K562 (cell line): Measurements from ENCODE around the gene MIB2. TPM values are rescaled to one million over a fixed set of nuclear protein-coding genes. Genes with fewer than 3 reads are reported as not detected.

Source experiments
- ATF1 ChIP-seq, 2 experiments: fragments of 450-650 bp in 1 of 2; IDR thresholded peaks; 2 replicates each; pipeline ENCODE4 v1.6.1; 2016; ENCODE audit warnings: missing compliant biosample characterization in 1 of 2, missing genetic modification characterization in 1 of 2
- BMI1 ChIP-seq: fragments of 150-350 bp; IDR thresholded peaks from 2 replicates; pipeline ENCODE4 v1.6.1; 2014; ENCODE audit warnings: low read length
- DIDO1 ChIP-seq: fragments of 450-650 bp; IDR thresholded peaks from 2 replicates; pipeline ENCODE4 v1.6.1; 2016; ENCODE audit warnings: low read depth, missing biosample characterization, missing genetic modification characterization
- GATAD2B ChIP-seq: fragments of 450-650 bp; IDR thresholded peaks from 2 replicates; pipeline ENCODE4 v1.6.1; 2017; ENCODE audit warnings: mild to moderate bottlenecking, borderline replicate concordance
- HEY1 ChIP-seq: fragments of 250-450 bp; sonication (Bioruptor Pico); IDR thresholded peaks from 2 replicates; pipeline ENCODE4 v1.5.0; 2020; ENCODE audit warnings: mild to moderate bottlenecking, moderate library complexity, borderline replicate concordance
- MCM2 ChIP-seq: fragments of 450-650 bp; IDR thresholded peaks from 2 replicates; pipeline ENCODE4 v1.6.1; 2017; ENCODE audit warnings: low read depth, mild to moderate bottlenecking
- MEF2A ChIP-seq: IDR thresholded peaks from 2 replicates; pipeline ENCODE4 v1.6.1; 2011; ENCODE audit warnings: low read depth, mild to moderate bottlenecking, low read length, moderate library complexity; ENCODE audit not compliant: control insufficient read depth
- NBN ChIP-seq: fragments of 450-650 bp; IDR thresholded peaks from 2 replicates; pipeline ENCODE4 v1.6.1; 2016; ENCODE audit warnings: low read depth, mild to moderate bottlenecking
- NFE2L1 ChIP-seq: fragments of 450-650 bp; IDR thresholded peaks from 2 replicates; pipeline ENCODE4 v1.6.1; 2016; ENCODE audit warnings: missing genetic modification characterization, low read depth, mild to moderate bottlenecking, missing compliant biosample characterization, moderate library complexity, borderline replicate concordance
- POLR3G ChIP-seq: IDR thresholded peaks from 2 replicates; pipeline ENCODE4 v1.6.1; 2011; ENCODE audit not compliant: insufficient read length, insufficient replicate concordance; ENCODE audit errors: extremely low read depth
- RFX5 ChIP-seq: IDR thresholded peaks from 2 replicates; pipeline ENCODE4 v1.6.1; 2011; ENCODE audit warnings: low read depth, mild to moderate bottlenecking, improper control_type of control experiment, low read length
- SNIP1 ChIP-seq: fragments of 450-650 bp; IDR thresholded peaks from 2 replicates; pipeline ENCODE4 v1.7.1; 2017; ENCODE audit warnings: low read depth, mild to moderate bottlenecking
- STAT5B ChIP-seq: fragments of 250-450 bp; sonication (Bioruptor Pico); IDR thresholded peaks from 2 replicates; pipeline ENCODE4 v1.8.0; 2021; ENCODE audit warnings: mild to moderate bottlenecking, inconsistent platforms
- TEAD4 ChIP-seq, 2 experiments: sonication (generic) in 1 of 2; formaldehyde crosslinking in 1 of 2; IDR thresholded peaks; 2 replicates each; pipeline versions ENCODE4 v1.6.1 to v1.8.0; 2012 to 2022; ENCODE audit warnings: borderline replicate concordance in 1 of 2, inconsistent platforms in 1 of 2, low read length in 1 of 2, mild to moderate bottlenecking in 1 of 2, missing genetic modification reagents in 1 of 2
- U2AF1 ChIP-seq: fragments of 200-400 bp; formaldehyde crosslinking; optimal IDR thresholded peaks from 2 replicates; pipeline ENCODE3; 2017; ENCODE audit warnings: mild to moderate bottlenecking, low read depth, low read length, moderate library complexity
- ZNF121 ChIP-seq: sonication (generic); formaldehyde crosslinking; conservative IDR thresholded peaks from 2 replicates; pipeline ENCODE4 v1.8.0; 2022; ENCODE audit warnings: missing genetic modification reagents
- ZNF23 ChIP-seq: fragments of 250-450 bp; sonication (Bioruptor Pico); IDR thresholded peaks from 2 replicates; pipeline ENCODE4 v1.4.0; 2020; ENCODE audit warnings: mild to moderate bottlenecking
- polyA plus RNA-seq, 8 experiments: library from polyadenylated mRNA; depleted of rRNA in 4 of 8; stranded (reverse) in 5 of 8; unstranded in 3 of 8; fragments of >200 nt; fragmentation: Nextera tagmentation in 2 of 8; fragmentation: Illumina TruSeq in 1 of 8; extraction: Ambion mirVana in 2 of 8; extraction: Trizol in 1 of 8; gene quantifications; 2 replicates each; pipeline versions ENCODE4 v1.2.1 to v1.2.3, GENCODE V29; 2011 to 2014; ENCODE audit warnings: inconsistent platforms in 1 of 8, missing spikeins in 1 of 8
- total RNA-seq, 7 experiments: library from RNA; depleted of rRNA in 6 of 7; stranded (reverse); fragments of >200 nt in 6 of 7; fragmentation: Illumina TruSeq in 2 of 7; extraction: Trizol in 2 of 7; gene quantifications; 2 replicates each; pipeline versions ENCODE4 v1.2.1 to v1.2.3, GENCODE V29; 2011 to 2021; ENCODE audit warnings: low replicate concordance in 1 of 7
- TF ChIP-seq, protein P1 (sequence below), 2 experiments: IDR thresholded peaks in 1 of 2; conservative IDR thresholded peaks in 1 of 2; 2 replicates each; pipeline ENCODE4 v1.6.1; 2016; ENCODE audit warnings: low read depth in 2 of 2, mild to moderate bottlenecking in 1 of 2, missing compliant biosample characterization in 1 of 2, missing genetic modification characterization in 1 of 2, moderate library complexity in 1 of 2
- TF ChIP-seq, protein P2 (sequence below): sonication (generic); formaldehyde crosslinking; IDR thresholded peaks from 2 replicates; pipeline ENCODE4 v1.8.0; 2022; ENCODE audit warnings: mild to moderate bottlenecking, low read depth, missing genetic modification reagents
- TF ChIP-seq, protein P3 (sequence below): fragments of 450-650 bp; formaldehyde crosslinking; IDR thresholded peaks from 2 replicates; pipeline ENCODE4 v1.4.0; 2020; ENCODE audit warnings: mild to moderate bottlenecking

The MIB2 gene
- total and polyA plus RNA-seq, 9 of the 15 experiments (the other 6 are each of a cell fraction or from before 2014, with no cell fraction given) = 0.04 to 17.0 (median 4.9) TPM; not detected in 1

DNA sequence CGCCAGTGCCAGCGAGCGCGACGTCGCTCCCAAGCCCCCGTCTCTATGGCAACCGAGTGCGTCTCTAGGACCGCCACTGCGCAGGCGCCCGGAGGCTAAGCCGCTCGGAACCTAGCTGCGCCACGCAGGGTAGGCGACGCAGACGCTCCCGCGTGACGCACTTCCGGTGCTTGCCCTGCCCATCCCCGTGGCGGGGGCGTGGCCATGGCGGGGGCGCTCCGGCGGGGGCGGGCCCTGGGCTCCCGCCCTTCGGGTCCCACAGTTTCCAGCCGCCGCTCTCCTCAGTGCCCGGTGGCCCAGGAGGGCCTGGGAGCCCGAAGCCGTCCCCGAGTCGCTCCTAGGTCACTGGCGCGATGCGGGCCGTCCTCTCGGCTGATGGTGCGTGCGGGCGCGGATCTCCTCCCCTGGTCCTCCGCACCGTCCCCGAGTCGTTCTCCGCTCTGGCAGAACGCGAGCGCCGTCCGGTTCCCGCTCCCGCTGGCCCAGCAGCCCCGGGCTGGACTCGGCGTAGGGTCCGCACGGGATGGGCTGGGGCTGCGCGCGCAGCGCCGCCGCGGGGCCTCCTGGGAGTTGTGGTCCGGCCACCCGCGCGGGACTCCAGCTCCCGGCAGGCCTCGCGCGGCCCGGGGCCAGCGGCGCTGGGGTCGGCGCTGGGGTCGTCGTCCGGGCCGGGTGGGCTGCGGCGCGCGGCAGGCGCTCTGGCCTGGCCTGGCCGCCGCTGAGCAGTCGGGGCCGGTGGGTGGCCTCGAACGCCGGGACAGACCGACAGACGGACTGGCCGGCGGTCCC is at the start of gene MIB2 (continued):
- TF ChIP-seq DIDO1 (tag) (no peak), TEAD4 (IDR thresholded peaks at IDR 0.05; ENCODE audit: low read length) (peak; percentile 39; the same call in 1 of the 2 replicates), TEAD4 (CRISPR knock-in tag; IDR thresholded peaks at IDR 0.05; ENCODE audit: borderline replicate concordance) (no peak), ZNF121 (no peak), HEY1 (CRISPR knock-in tag) (no peak), BMI1 (peak; percentile 91), ZNF23 (0 out of 2 replicates have a peak, but pooled peaks have one; percentile 56), POLR3G (no peak), MCM2 (no peak), SNIP1 (no peak), MEF2A (no peak), ATF1 (CRISPR knock-in tag; IDR thresholded peaks at IDR 0.05) (peak; percentile 98), ATF1 (tag; IDR thresholded peaks at IDR 0.05) (peak; percentile 99), U2AF1 (peak; percentile 60), STAT5B (CRISPR knock-in tag) (no peak), NFE2L1 (no peak), RFX5 (peak; percentile 87), NBN (peak; percentile 73), GATAD2B (peak; percentile 99)
- TF ChIP-seq, protein P1, sequence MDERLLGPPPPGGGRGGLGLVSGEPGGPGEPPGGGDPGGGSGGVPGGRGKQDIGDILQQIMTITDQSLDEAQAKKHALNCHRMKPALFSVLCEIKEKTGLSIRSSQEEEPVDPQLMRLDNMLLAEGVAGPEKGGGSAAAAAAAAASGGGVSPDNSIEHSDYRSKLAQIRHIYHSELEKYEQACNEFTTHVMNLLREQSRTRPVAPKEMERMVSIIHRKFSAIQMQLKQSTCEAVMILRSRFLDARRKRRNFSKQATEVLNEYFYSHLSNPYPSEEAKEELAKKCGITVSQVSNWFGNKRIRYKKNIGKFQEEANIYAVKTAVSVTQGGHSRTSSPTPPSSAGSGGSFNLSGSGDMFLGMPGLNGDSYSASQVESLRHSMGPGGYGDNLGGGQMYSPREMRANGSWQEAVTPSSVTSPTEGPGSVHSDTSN (CRISPR knock-in tag; IDR thresholded peaks at IDR 0.05; ENCODE audit: low read depth) = no peak
- TF ChIP-seq, protein P1 (tag; conservative IDR thresholded peaks at IDR 0.05; ENCODE audit: low read depth) = no peak
- TF ChIP-seq, protein P2, sequence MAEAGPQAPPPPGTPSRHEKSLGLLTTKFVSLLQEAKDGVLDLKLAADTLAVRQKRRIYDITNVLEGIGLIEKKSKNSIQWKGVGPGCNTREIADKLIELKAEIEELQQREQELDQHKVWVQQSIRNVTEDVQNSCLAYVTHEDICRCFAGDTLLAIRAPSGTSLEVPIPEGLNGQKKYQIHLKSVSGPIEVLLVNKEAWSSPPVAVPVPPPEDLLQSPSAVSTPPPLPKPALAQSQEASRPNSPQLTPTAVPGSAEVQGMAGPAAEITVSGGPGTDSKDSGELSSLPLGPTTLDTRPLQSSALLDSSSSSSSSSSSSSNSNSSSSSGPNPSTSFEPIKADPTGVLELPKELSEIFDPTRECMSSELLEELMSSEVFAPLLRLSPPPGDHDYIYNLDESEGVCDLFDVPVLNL (CRISPR knock-in tag) = no peak
- TF ChIP-seq, protein P3, sequence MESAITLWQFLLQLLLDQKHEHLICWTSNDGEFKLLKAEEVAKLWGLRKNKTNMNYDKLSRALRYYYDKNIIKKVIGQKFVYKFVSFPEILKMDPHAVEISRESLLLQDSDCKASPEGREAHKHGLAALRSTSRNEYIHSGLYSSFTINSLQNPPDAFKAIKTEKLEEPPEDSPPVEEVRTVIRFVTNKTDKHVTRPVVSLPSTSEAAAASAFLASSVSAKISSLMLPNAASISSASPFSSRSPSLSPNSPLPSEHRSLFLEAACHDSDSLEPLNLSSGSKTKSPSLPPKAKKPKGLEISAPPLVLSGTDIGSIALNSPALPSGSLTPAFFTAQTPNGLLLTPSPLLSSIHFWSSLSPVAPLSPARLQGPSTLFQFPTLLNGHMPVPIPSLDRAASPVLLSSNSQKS = no peak
